ENCODE data around the gene DGKA. TPM values are rescaled to one million over a fixed set of nuclear protein-coding genes. Genes with fewer than 3 reads are reported as not detected.

Gene DGKA
- total and polyA plus RNA-seq, 2 of the 13 experiments (the other 11 are each of a cell fraction or from before 2014, with no cell fraction given) = 2.4 to 5.4 TPM

DNA sequence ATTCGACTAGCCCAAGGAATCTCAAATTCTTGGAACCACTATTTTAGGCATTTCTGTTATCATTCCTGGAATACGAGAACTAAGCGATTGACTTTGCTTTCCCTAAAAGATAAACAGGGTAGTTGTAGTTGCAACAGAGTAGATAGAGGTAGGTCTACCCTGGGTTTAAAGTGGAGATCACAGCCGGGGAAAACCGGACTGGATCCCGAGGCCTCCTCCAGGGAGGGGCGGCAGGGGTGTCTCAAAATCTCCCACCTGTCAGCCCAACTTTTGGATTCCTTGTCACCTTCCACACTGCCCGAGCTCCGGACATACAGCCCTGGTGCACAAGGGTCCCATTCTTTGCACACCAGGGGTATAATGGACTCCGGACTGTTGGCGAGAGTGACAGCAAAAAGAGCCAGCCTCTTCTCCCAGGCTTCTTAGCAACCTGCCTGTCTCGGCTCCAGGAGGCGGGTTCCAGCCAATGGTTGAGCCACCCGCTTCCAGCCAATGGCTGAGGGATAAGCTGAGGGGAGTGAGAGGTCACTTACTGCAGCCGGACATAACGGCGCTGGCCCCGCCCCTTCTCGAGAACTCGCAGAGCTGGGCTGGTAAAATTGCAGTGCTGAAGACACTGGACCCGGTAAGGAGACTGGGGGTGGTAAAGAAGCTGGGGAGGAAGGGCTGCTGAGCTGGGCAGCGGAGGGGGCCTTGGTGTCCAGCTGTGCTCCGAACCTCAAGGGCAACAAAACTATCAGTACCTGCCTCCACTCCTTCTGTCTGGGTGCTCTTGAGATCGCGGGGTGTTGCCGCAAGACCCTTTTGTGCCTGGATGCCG, 66.0 kb downstream of the DGKA start, which contains the start of gene SUOX (continued):
- TF ChIP-seq KDM3A (CRISPR knock-in tag; IDR thresholded peaks at IDR 0.05; ENCODE audit: low read depth) = no peak
- TF ChIP-seq, protein P1, sequence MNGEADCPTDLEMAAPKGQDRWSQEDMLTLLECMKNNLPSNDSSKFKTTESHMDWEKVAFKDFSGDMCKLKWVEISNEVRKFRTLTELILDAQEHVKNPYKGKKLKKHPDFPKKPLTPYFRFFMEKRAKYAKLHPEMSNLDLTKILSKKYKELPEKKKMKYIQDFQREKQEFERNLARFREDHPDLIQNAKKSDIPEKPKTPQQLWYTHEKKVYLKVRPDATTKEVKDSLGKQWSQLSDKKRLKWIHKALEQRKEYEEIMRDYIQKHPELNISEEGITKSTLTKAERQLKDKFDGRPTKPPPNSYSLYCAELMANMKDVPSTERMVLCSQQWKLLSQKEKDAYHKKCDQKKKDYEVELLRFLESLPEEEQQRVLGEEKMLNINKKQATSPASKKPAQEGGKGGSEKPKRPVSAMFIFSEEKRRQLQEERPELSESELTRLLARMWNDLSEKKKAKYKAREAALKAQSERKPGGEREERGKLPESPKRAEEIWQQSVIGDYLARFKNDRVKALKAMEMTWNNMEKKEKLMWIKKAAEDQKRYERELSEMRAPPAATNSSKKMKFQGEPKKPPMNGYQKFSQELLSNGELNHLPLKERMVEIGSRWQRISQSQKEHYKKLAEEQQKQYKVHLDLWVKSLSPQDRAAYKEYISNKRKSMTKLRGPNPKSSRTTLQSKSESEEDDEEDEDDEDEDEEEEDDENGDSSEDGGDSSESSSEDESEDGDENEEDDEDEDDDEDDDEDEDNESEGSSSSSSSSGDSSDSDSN (CRISPR knock-in tag; IDR thresholded peaks at IDR 0.05) = peak; percentile 42; the same call in 1 of the 2 replicates
- TF ChIP-seq, protein P2, sequence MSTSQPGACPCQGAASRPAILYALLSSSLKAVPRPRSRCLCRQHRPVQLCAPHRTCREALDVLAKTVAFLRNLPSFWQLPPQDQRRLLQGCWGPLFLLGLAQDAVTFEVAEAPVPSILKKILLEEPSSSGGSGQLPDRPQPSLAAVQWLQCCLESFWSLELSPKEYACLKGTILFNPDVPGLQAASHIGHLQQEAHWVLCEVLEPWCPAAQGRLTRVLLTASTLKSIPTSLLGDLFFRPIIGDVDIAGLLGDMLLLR (CRISPR knock-in tag; IDR thresholded peaks at IDR 0.05) = no peak
- no peak for TF ChIP-seq ADNP (CRISPR knock-in tag; IDR thresholded peaks at IDR 0.05)
- no peak for TF ChIP-seq ZNF24 (IDR thresholded peaks at IDR 0.05)
- TF ChIP-seq ZNF607 (CRISPR knock-in tag; IDR thresholded peaks at IDR 0.05; ENCODE audit: borderline replicate concordance) = peak; percentile 84
- TF ChIP-seq SMAD3 (CRISPR knock-in tag; IDR thresholded peaks at IDR 0.05) = peak; percentile 54; the same call in 1 of the 2 replicates
- TF ChIP-seq, protein P3, sequence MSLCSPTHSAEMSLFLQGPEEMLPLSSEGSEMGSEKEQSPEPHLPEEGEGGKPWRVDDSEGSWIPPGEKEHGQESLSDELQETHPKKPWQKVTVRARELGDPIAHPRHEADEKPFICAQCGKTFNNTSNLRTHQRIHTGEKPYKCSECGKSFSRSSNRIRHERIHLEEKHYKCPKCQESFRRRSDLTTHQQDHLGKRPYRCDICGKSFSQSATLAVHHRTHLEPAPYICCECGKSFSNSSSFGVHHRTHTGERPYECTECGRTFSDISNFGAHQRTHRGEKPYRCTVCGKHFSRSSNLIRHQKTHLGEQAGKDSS (CRISPR knock-in tag; IDR thresholded peaks at IDR 0.05; ENCODE audit: borderline replicate concordance, low read depth) = 0 out of 2 replicates have a peak, but pooled peaks have one; percentile 21
- 0 out of 2 replicates have a peak, but pooled peaks have one; percentile 51 for TF ChIP-seq ZNF782 (CRISPR knock-in tag; IDR thresholded peaks at IDR 0.05; ENCODE audit: borderline replicate concordance)
- peak; percentile 3; the same call in 1 of the 2 replicates for TF ChIP-seq SMAD9 (CRISPR knock-in tag; IDR thresholded peaks at IDR 0.05)
- TF ChIP-seq, protein P4, sequence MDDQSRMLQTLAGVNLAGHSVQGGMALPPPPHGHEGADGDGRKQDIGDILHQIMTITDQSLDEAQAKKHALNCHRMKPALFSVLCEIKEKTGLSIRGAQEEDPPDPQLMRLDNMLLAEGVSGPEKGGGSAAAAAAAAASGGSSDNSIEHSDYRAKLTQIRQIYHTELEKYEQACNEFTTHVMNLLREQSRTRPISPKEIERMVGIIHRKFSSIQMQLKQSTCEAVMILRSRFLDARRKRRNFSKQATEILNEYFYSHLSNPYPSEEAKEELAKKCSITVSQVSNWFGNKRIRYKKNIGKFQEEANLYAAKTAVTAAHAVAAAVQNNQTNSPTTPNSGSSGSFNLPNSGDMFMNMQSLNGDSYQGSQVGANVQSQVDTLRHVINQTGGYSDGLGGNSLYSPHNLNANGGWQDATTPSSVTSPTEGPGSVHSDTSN (CRISPR knock-in tag; IDR thresholded peaks at IDR 0.05; ENCODE audit: borderline replicate concordance) = no peak
- no peak for TF ChIP-seq ZNF101 (CRISPR knock-in tag; IDR thresholded peaks at IDR 0.05; ENCODE audit: borderline replicate concordance, low read depth)
- peak; percentile 69; the same call in 1 of the 2 replicates for TF ChIP-seq NFKB2 (CRISPR knock-in tag; IDR thresholded peaks at IDR 0.05; ENCODE audit: borderline replicate concordance)
- TF ChIP-seq, protein P5, sequence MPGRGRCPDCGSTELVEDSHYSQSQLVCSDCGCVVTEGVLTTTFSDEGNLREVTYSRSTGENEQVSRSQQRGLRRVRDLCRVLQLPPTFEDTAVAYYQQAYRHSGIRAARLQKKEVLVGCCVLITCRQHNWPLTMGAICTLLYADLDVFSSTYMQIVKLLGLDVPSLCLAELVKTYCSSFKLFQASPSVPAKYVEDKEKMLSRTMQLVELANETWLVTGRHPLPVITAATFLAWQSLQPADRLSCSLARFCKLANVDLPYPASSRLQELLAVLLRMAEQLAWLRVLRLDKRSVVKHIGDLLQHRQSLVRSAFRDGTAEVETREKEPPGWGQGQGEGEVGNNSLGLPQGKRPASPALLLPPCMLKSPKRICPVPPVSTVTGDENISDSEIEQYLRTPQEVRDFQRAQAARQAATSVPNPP (CRISPR knock-in tag; IDR thresholded peaks at IDR 0.05) = peak; percentile 63; the same call in 1 of the 2 replicates
- TF ChIP-seq, protein P6, sequence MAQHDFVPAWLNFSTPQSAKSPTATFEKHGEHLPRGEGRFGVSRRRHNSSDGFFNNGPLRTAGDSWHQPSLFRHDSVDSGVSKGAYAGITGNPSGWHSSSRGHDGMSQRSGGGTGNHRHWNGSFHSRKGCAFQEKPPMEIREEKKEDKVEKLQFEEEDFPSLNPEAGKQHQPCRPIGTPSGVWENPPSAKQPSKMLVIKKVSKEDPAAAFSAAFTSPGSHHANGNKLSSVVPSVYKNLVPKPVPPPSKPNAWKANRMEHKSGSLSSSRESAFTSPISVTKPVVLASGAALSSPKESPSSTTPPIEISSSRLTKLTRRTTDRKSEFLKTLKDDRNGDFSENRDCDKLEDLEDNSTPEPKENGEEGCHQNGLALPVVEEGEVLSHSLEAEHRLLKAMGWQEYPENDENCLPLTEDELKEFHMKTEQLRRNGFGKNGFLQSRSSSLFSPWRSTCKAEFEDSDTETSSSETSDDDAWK (CRISPR knock-in tag; IDR thresholded peaks at IDR 0.05) = no peak
- TF ChIP-seq REPIN1 (CRISPR knock-in tag; IDR thresholded peaks at IDR 0.05; ENCODE audit: borderline replicate concordance, low read depth) = peak; percentile 78; the same call in 1 of the 2 replicates
- no peak for TF ChIP-seq ZNF335 (CRISPR knock-in tag; IDR thresholded peaks at IDR 0.05)
- TF ChIP-seq SP140L (CRISPR knock-in tag; IDR thresholded peaks at IDR 0.05; ENCODE audit: borderline replicate concordance) = no peak
- TF ChIP-seq FOXA3 (CRISPR knock-in tag; IDR thresholded peaks at IDR 0.05) = peak; percentile 43
